SK-N-SH (cell line): ENCODE measurements around the gene IRF2BPL. TPM values are rescaled to one million over a fixed set of nuclear protein-coding genes. Genes with fewer than 3 reads are reported as not detected.
A peak's percentile ranks its signal among the peaks of the same experiment; 100 is the strongest.

Experiments
- CTCF ChIA-PET: fragments of 300-600, 350-600 bp; formaldehyde crosslinking; extraction: SDS; loops from one replicate; lab custom pipeline; 2021; lab: Yijun Ruan, JAX
- POLR2A ChIA-PET: fragments of 350-600 bp; sonication (Branson Sonifier 250); formaldehyde crosslinking; extraction: SDS; loops from one replicate; lab custom pipeline; 2020; ENCODE audit warnings: antibody characterized with exemption, inconsistent platforms; lab: Yijun Ruan, JAX
- DNase-seq: peaks from one replicate; pipeline ENCODE4 v3.0.0; 2012
- H2AFZ ChIP-seq: fragments of 200-600 bp; sonication (generic); 2 replicates; pipeline ENCODE4 v1.8.1; 2016; ENCODE audit warnings: antibody characterized with exemption, mild to moderate bottlenecking, low read depth
- H3F3A ChIP-seq: fragments of 200-600 bp; sonication (generic); replicated peaks from 2 replicates; pipeline ENCODE3; 2016; ENCODE audit warnings: antibody characterized with exemption, mild to moderate bottlenecking; ENCODE audit not compliant: insufficient read depth
- H3K27ac ChIP-seq, 2 experiments: fragments of 200-500 bp in 1 of 2; fragments of 200-600 bp in 1 of 2; sonication (Bioruptor generic) in 1 of 2; sonication (generic), shearing (Covaris generic) in 1 of 2; 2 replicates each; pipeline versions ENCODE4 v1.5.1 to v1.6.1; 2014 to 2016; ENCODE audit warnings: low read depth in 2 of 2, inconsistent platforms in 1 of 2, low read length in 1 of 2, mild to moderate bottlenecking in 1 of 2, mixed read lengths in 1 of 2
- H3K27me3 ChIP-seq: fragments of 200-600 bp; sonication (generic), shearing (Covaris generic); 2 replicates; pipeline ENCODE4 v1.6.1; 2016; ENCODE audit warnings: mixed run types; ENCODE audit not compliant: insufficient read depth
- H3K36me3 ChIP-seq, 2 experiments: fragments of 200-500 bp in 1 of 2; fragments of 200-600 bp in 1 of 2; sonication (Bioruptor generic) in 1 of 2; sonication (generic) in 1 of 2; replicated peaks in 1 of 2; 2 replicates each; pipeline versions ENCODE3 to v1.5.1; 2014 to 2016; ENCODE audit warnings: low read length in 1 of 2, mild to moderate bottlenecking in 1 of 2; ENCODE audit not compliant: insufficient read depth in 2 of 2, control insufficient read depth in 1 of 2
- H3K4me1 ChIP-seq, 2 experiments: fragments of 200-500 bp in 1 of 2; fragments of 200-600 bp in 1 of 2; sonication (Bioruptor generic) in 1 of 2; sonication (generic), shearing (Covaris generic) in 1 of 2; 2 replicates each; pipeline versions ENCODE4 v1.5.1 to v1.6.1; 2014 to 2016; ENCODE audit warnings: low read depth in 1 of 2, low read length in 1 of 2, mixed run types in 1 of 2; ENCODE audit not compliant: insufficient read depth in 2 of 2, control insufficient read depth in 1 of 2
- H3K4me2 ChIP-seq: fragments of 200-600 bp; sonication (generic), shearing (Covaris generic); 2 replicates; pipeline ENCODE4 v1.6.1; 2017; ENCODE audit warnings: mixed run types
- H3K4me3 ChIP-seq, 2 experiments: fragments of 200-500 bp in 1 of 2; fragments of 200-600 bp in 1 of 2; sonication (Bioruptor generic) in 1 of 2; sonication (generic), shearing (Covaris generic) in 1 of 2; 2 replicates each; pipeline versions ENCODE4 v1.5.1 to v1.8.1; 2014 to 2016; ENCODE audit warnings: low read depth in 2 of 2, inconsistent platforms in 1 of 2, low read length in 1 of 2, mild to moderate bottlenecking in 1 of 2, mixed read lengths in 1 of 2, moderate library complexity in 1 of 2
- H3K79me2 ChIP-seq: fragments of 200-600 bp; sonication (generic); 2 replicates; pipeline ENCODE4 v1.8.1; 2017; ENCODE audit warnings: mild to moderate bottlenecking; ENCODE audit not compliant: insufficient read depth
- H3K9ac ChIP-seq: fragments of 200-600 bp; sonication (generic); 2 replicates; pipeline ENCODE4 v1.6.1; 2017; ENCODE audit warnings: mixed run types
- H3K9me2 ChIP-seq: fragments of 200-600 bp; sonication (generic); 2 replicates; pipeline ENCODE4 v1.6.1; 2017; ENCODE audit warnings: mixed run types
- H3K9me3 ChIP-seq: fragments of 200-600 bp; sonication (generic); 2 replicates; pipeline ENCODE4 v1.6.1; 2017; ENCODE audit warnings: mixed run types, mild to moderate bottlenecking, moderate library complexity
- H4K20me1 ChIP-seq: fragments of 200-600 bp; sonication (generic); 2 replicates; pipeline ENCODE4 v1.6.1; 2017; ENCODE audit warnings: mild to moderate bottlenecking, mixed run types; ENCODE audit not compliant: insufficient read depth
- EP300 ChIP-seq, 2 experiments: IDR thresholded peaks; 2 replicates each; pipeline versions ENCODE4 v1.4.0 to v1.6.1; 2012; ENCODE audit warnings: borderline replicate concordance in 1 of 2, low read depth in 1 of 2, low read length in 1 of 2
- EZH2phosphoT487 ChIP-seq: fragments of 200-600 bp; sonication (generic); IDR thresholded peaks from 2 replicates; pipeline ENCODE4 v1.6.1; 2017; ENCODE audit warnings: low read depth, mixed run types, mild to moderate bottlenecking, antibody characterized with exemption, moderate library complexity, borderline replicate concordance
- GABPA ChIP-seq: IDR thresholded peaks from 2 replicates; pipeline ENCODE4 v1.4.0; 2012; ENCODE audit warnings: low read depth, mild to moderate bottlenecking
- IRF3 ChIP-seq: fragments of 150-350 bp; IDR thresholded peaks from 2 replicates; pipeline ENCODE4 v1.6.1; 2016; ENCODE audit warnings: mild to moderate bottlenecking, low read depth, low read length
- MXI1 ChIP-seq: IDR thresholded peaks from 2 replicates; pipeline ENCODE4 v1.6.1; 2012; ENCODE audit warnings: mild to moderate bottlenecking, low read depth, low read length, improper control_type of control experiment
- NRF1 ChIP-seq: IDR thresholded peaks from 2 replicates; pipeline ENCODE4 v1.6.1; 2012; ENCODE audit warnings: low read depth, mild to moderate bottlenecking, low read length
- POLR2AphosphoS5 ChIP-seq: IDR thresholded peaks from 2 replicates; pipeline ENCODE4 v1.6.1; 2012; ENCODE audit warnings: low read depth, low read length
- RAD21 ChIP-seq: IDR thresholded peaks from 2 replicates; pipeline ENCODE4 v1.6.1; 2012; ENCODE audit warnings: mild to moderate bottlenecking, low read length
- RCOR1 ChIP-seq: fragments of 150-350 bp; IDR thresholded peaks from 2 replicates; pipeline ENCODE4 v1.6.1; 2017; ENCODE audit warnings: antibody characterized with exemption, low read length
- RFX5 ChIP-seq: IDR thresholded peaks from 2 replicates; pipeline ENCODE4 v1.6.1; 2012; ENCODE audit warnings: mild to moderate bottlenecking, improper control_type of control experiment, low read length
- RXRA ChIP-seq: IDR thresholded peaks from 2 replicates; pipeline ENCODE4 v1.4.0; 2012; ENCODE audit warnings: low read depth, mild to moderate bottlenecking, borderline replicate concordance
- SIN3A ChIP-seq: IDR thresholded peaks from 2 replicates; pipeline ENCODE4 v1.6.1; 2012; ENCODE audit warnings: low read depth, mild to moderate bottlenecking, low read length, moderate library complexity, borderline replicate concordance
- TAF1 ChIP-seq: IDR thresholded peaks from 2 replicates; pipeline ENCODE4 v1.6.1; 2012; ENCODE audit warnings: low read depth, mild to moderate bottlenecking, low read length, moderate library complexity, borderline replicate concordance
- TCF12 ChIP-seq: IDR thresholded peaks from 2 replicates; pipeline ENCODE4 v1.4.0; 2012
- USF1 ChIP-seq: IDR thresholded peaks from 2 replicates; pipeline ENCODE4 v1.4.0; 2012; ENCODE audit warnings: low read depth, borderline replicate concordance
- USF2 ChIP-seq: fragments of 150-350 bp; IDR thresholded peaks from 2 replicates; pipeline ENCODE4 v1.6.1; 2017; ENCODE audit warnings: antibody characterized with exemption, low read length, low read depth, borderline replicate concordance
- WGBS: methylation state at CpG from one replicate; pipeline ENCODE4 v1.1.6; 2017; ENCODE audit warnings: low lambda C conversion rate; 5-methylcytosine and 5-hydroxymethylcytosine counted together
- polyA plus RNA-seq, 3 experiments: library from polyadenylated mRNA; depleted of rRNA; stranded (reverse); fragments of >200 nt; gene quantifications; 2 replicates each; pipeline ENCODE4 v1.2.3, GENCODE V29; 2012
- TF ChIP-seq, protein P1 (sequence below): fragments of 200-600 bp; sonication (generic); IDR thresholded peaks from 2 replicates; pipeline ENCODE4 v1.6.1; 2017; ENCODE audit warnings: antibody characterized with exemption, mild to moderate bottlenecking, moderate library complexity

The IRF2BPL gene
- polyA plus RNA-seq, 1 of the 3 experiments (the other 2 are of a cell fraction) = 17.1 TPM

- Histone ChIP-seq H3K27ac (peak overlapping the region in 1 of 2 experiments; percentile 29; a peak in 1 of 4 replicates), H3K4me1 (peaks cover 0 to 16% of the 10 kb centered on the region in 2 experiments; a peak in 1 of 4 replicates), H3K9me2 (no peaks in the 10 kb centered on the region), H3K9me3 (peaks cover under 1% of the 10 kb centered on the region; the same call in 1 of the 2 replicates), H2AFZ (no peak overlapping the region), H4K20me1 (no peaks in the 10 kb centered on the region), H3K9ac (no peak overlapping the region), H3K79me2 (no peaks in the 10 kb centered on the region), H3K4me3 (no peak overlapping the region), H3K36me3 (no peaks in the 10 kb centered on the region), H3F3A (no peaks in the 10 kb centered on the region), H3K4me2 (no peak overlapping the region), H3K27me3 (no peaks in the 10 kb centered on the region)
- no peak for DNase-seq
- CTCF ChIA-PET = interaction anchor here (1.1 to 1.9 kb wide), 2 partner anchors 59 to 63 kb away, joined by 3 to 6 read pairs; no protein-coding TSS in a partner anchor
- WGBS = 65% methylated on average over 3 of the region's 7 CpGs
- POLR2A ChIA-PET = no interaction called here
- TF ChIP-seq EP300 (IDR thresholded peaks at IDR 0.05; ENCODE audit: borderline replicate concordance in 1 of 2, low read depth in 1 of 2, low read length in 1 of 2) = no peak
- TF ChIP-seq IRF3 = no peak
- no peak for TF ChIP-seq TCF12
- TF ChIP-seq MXI1 = no peak
- no peak for TF ChIP-seq RXRA
- TF ChIP-seq NRF1 = no peak
- TF ChIP-seq USF2 = no peak
Observed at GRCh38 chr14:76976240-76977005, 52.1 kb downstream of the IRF2BPL start.

DNA sequence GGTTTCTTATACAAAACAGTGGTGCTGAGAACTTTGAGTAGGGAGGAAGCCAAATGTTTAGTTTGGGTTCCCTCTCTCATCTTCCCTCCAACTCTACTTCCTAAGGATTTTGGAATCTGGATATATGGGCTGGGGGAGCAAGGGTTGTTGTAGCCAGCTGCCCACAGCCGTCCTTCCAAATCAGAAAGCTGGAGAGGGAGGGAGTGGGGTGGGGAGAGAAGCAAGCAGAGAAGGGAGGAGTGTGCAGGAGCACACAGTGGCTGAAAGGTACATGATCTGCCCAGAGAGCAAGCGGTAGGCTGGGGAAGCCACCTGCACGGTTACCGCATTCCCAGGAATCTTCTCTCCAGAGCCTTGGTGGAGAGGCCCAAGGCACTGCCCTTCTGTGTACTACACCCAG, 52.7 kb downstream of the IRF2BPL start:
- Histone ChIP-seq H3K27ac (peak overlapping the region in 1 of 2 experiments; percentile 29; a peak in 1 of 4 replicates), H3K4me1 (peaks cover 0 to 16% of the 10 kb centered on the region in 2 experiments; a peak in 1 of 4 replicates), H3K79me2 (no peaks in the 10 kb centered on the region), H3K4me3 (no peak overlapping the region), H3K4me2 (no peak overlapping the region), H3K9me2 (no peaks in the 10 kb centered on the region), H3F3A (no peaks in the 10 kb centered on the region), H3K27me3 (no peaks in the 10 kb centered on the region), H3K9me3 (no peaks in the 10 kb centered on the region), H3K36me3 (no peaks in the 10 kb centered on the region), H4K20me1 (no peaks in the 10 kb centered on the region), H2AFZ (no peak overlapping the region), H3K9ac (no peak overlapping the region)
- DNase-seq = no peak
- CTCF ChIA-PET = interaction anchor here (0.6 to 1.9 kb wide), 5 partner anchors 13 to 100 kb away, joined by 3 to 6 read pairs (median 3); no protein-coding TSS in a partner anchor
- POLR2A ChIA-PET = no interaction called here
- 99% methylated on average over 4 of the region's 4 CpGs for WGBS
- TF ChIP-seq EP300 (IDR thresholded peaks at IDR 0.05; ENCODE audit: borderline replicate concordance in 1 of 2, low read depth in 1 of 2, low read length in 1 of 2) (no peak), IRF3 (no peak), EZH2phosphoT487 (no peak), POLR2AphosphoS5 (no peak), RFX5 (no peak), RAD21 (no peak), RXRA (no peak), NRF1 (no peak), GABPA (no peak), TAF1 (no peak), RCOR1 (no peak), SIN3A (no peak), USF1 (no peak)
- TF ChIP-seq, protein P1, sequence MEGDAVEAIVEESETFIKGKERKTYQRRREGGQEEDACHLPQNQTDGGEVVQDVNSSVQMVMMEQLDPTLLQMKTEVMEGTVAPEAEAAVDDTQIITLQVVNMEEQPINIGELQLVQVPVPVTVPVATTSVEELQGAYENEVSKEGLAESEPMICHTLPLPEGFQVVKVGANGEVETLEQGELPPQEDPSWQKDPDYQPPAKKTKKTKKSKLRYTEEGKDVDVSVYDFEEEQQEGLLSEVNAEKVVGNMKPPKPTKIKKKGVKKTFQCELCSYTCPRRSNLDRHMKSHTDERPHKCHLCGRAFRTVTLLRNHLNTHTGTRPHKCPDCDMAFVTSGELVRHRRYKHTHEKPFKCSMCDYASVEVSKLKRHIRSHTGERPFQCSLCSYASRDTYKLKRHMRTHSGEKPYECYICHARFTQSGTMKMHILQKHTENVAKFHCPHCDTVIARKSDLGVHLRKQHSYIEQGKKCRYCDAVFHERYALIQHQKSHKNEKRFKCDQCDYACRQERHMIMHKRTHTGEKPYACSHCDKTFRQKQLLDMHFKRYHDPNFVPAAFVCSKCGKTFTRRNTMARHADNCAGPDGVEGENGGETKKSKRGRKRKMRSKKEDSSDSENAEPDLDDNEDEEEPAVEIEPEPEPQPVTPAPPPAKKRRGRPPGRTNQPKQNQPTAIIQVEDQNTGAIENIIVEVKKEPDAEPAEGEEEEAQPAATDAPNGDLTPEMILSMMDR = no peak
